NCI-H345 treated with DMSO at 0.1 percent for 48 hours (cell line): Measurements from ENCODE around the gene TDRD6.
"Not testable (repeated sequence)": the region's sequence is repeated elsewhere in the genome, so short reads cannot be mapped to it uniquely, and the experiment has no call there.

Experiments
- DNase-seq: peaks from one replicate; lab custom pipeline; 2025; ENCODE audit not compliant: unreplicated experiment; lab: John Stamatoyannopoulos, UW

TDRD6 gene, protein sequence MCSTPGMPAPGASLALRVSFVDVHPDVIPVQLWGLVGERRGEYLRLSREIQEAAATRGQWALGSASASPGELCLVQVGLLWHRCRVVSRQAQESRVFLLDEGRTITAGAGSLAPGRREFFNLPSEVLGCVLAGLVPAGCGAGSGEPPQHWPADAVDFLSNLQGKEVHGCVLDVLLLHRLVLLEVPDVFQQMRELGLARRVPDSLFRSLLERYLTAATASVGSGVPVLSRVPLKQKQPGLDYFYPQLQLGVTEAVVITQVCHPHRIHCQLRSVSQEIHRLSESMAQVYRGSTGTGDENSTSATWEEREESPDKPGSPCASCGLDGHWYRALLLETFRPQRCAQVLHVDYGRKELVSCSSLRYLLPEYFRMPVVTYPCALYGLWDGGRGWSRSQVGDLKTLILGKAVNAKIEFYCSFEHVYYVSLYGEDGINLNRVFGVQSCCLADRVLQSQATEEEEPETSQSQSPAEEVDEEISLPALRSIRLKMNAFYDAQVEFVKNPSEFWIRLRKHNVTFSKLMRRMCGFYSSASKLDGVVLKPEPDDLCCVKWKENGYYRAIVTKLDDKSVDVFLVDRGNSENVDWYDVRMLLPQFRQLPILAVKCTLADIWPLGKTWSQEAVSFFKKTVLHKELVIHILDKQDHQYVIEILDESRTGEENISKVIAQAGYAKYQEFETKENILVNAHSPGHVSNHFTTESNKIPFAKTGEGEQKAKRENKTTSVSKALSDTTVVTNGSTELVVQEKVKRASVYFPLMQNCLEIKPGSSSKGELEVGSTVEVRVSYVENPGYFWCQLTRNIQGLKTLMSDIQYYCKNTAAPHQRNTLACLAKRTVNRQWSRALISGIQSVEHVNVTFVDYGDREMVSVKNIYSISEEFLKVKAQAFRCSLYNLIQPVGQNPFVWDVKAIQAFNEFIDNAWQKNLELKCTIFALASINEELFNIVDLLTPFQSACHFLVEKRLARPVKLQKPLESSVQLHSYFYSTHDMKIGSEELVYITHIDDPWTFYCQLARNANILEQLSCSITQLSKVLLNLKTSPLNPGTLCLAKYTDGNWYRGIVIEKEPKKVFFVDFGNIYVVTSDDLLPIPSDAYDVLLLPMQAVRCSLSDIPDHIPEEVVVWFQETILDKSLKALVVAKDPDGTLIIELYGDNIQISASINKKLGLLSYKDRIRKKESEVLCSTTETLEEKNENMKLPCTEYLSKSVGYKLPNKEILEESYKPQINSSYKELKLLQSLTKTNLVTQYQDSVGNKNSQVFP (N-terminal part only)

GRCh38 chr6:46687619-46688097 lies at the start of gene TDRD6:
TSS of gene TDRD6 (plus strand) at chr6:46687885. CDS start at chr6:46688129, 244 bp downstream.
- DNase-seq: no peak

- no peak for DNase-seq
These were observed 49.8 kb upstream of the TDRD6 start for GRCh38 chr6:46637933-46638332.

DNA sequence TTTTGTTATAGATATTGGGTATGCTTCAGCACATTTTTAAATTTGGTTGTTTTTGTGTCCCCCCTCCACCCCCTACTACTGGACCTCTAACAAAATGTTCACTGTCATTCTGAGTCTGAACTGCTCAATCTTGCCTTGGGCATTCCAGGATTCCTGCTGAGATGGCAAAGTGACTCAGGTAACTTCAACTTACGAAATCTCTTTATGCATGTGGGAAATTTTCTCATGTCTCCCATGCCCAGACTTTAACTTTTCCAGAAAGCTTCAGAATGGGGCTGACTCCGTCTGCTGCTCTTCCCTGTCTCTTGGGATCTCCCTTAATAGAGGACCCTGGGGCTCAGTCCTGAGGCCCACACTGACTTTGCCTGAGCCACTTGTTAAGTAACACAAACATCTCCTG lies 49.0 kb upstream of the TDRD6 start:
- no peak for DNase-seq

DNA sequence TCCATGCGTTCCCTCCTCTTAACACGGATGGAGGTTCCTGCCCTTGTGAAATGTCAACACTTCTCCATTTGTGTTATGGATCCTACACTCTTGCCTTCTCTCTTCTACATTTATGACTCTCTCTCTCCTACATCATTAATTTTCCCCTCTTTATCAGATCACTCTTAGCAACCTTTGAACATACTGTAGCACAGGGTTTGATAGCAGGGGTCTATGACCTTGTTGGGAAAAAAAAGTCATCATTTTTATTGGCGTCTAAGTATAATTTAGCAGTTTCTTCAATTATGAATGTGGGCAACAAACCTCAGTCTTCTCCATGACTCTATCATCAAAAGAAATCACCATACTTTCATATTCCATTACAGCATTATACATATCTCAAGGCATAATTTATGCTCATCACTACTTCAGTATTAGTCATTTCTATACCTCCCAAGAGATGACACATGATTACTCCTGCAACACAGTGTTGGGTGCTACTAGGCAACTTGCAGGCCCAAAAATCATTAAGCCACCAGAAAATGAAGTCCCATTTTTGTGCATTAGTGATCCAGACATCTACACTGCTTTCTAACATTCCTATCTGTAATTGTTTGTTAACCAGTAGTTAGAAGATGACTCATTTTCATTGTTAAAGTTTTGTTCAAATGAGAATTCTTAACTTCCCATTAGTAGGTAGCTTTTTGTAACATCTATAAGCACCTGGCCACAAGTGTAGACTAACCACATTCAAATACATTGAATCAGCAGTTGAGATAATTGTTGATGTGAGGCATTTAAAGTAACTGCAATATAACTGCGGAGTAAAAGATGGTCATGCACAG lies 44.5 kb upstream of the TDRD6 start:
- DNase-seq: no peak

- DNase-seq: no peak
These were observed 42.4 kb upstream of the TDRD6 start for GRCh38 chr6:46645265-46645664.

- not testable (repeated sequence) for DNase-seq
These were observed 39.6 kb upstream of the TDRD6 start for GRCh38 chr6:46648108-46648507.

DNA sequence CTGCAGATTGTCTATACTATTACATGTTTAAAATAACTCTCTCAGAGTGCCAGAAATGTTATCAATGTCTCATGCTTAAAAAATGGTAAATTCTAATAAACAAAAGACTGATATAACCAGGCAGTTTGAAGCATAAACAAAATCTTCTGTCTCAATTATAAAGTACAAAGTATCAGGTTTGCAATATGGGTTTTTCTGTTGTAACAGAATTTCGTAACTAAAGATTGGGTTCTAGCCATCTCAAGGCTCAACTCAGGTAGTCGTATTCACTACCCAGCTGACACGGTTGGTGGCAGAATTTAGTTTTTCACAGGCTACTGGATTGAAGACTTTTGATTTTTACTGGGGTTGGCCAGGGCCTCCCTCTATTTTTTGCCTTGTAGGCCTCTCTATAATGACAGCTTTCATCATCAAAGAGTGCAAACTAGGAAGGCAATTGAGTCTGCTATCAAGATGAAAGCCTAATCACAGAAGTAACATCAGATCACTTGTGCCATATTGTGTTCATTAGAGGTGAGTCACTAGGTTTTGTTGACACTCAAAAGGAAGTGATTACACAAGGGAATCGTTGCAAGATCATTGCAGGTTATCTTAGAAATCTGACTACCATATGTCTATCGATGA lies 38.7 kb upstream of the TDRD6 start:
- DNase-seq: no peak

- DNase-seq: no peak
These were observed 36.7 kb upstream of the TDRD6 start for GRCh38 chr6:46651006-46651405.

DNA sequence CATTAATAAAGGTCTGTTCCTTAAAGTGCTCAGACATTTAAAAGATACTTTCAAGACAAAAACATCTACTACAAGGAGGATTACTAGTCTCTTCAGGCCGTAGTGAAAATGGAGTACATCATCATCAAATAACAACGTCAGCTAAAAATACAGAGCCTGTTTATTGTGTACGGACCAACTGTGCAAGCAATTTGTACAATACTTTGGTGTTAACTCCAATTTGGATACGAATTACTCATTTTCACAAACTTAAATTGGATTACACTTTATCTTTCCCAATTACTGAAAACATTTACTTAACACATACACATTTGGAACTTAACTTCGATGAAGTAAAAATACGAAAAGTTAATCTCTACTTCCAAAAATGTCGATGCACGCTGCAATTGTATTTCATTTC lies 35.9 kb upstream of the TDRD6 start:
- DNase-seq: peak; percentile 9

DNA sequence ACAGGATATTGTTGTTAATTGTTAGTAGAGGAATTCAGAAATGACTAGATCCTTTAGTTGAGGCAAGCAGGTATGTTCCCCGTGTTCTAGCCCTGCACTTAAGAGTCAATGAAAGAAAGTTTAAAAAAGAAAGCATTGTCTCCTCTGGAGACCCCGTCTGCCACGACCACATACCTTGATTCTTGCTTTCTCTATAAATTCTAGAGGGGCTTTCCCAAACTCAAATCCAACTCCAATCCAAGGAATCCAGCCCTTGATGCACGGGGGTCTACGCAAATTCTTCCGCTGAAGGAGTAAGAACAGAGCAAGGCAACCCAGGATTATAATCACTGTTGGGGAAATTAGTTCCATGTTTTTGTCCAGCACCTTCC lies 35.5 kb upstream of the TDRD6 start:
- no peak for DNase-seq

DNA sequence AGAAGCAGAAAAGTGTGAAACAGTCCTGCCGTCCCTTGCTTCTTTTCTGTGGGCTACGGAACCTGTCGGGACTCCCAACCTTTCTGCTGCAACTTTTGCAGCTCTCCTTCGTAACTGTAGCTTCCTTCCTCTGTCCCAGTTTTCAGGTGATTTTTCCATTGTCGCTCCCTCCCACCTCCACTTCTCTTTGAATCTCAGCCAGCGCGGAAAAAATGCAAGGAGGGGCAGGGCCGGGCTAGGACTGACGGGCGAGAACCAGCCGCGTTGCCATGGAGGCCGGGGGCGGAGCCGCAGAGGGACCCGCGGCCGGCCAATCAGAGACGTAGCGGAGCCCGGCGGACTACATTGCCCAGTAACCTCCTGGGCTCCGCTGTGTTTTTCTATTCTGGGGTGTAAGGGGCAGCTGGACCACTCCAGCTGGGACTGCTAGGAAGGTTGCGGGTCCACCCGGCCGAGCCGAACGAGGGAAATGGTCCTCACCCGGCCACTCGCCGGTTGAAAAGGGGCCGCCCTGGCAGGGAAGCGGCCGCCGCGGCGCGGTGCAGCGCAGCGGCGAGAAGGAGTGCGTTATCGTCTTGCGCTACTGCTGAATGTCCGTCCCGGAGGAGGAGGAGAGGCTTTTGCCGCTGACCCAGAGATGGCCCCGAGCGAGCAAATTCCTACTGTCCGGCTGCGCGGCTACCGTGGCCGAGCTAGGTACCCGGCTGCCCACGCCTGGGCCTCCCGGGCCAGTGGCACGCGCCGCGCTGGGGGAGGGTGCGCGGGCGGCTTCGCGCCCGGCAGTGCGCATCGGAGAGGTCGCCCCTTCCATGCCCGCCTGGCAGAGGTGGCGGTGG lies 34.9 kb upstream of the TDRD6 start, which contains the start of the genes CYP39A1 and SLC25A27:
Gene CYP39A1 (minus strand): TSS at position 216 of the 836 bp plus-strand sequence. CDS start 236 bp downstream, outside the sequence.
Gene SLC25A27 (plus strand): TSS at position 373 of the 836 bp plus-strand sequence. CDS start 218 bp downstream, at position 591.
- peak; percentile 85 for DNase-seq

DNA sequence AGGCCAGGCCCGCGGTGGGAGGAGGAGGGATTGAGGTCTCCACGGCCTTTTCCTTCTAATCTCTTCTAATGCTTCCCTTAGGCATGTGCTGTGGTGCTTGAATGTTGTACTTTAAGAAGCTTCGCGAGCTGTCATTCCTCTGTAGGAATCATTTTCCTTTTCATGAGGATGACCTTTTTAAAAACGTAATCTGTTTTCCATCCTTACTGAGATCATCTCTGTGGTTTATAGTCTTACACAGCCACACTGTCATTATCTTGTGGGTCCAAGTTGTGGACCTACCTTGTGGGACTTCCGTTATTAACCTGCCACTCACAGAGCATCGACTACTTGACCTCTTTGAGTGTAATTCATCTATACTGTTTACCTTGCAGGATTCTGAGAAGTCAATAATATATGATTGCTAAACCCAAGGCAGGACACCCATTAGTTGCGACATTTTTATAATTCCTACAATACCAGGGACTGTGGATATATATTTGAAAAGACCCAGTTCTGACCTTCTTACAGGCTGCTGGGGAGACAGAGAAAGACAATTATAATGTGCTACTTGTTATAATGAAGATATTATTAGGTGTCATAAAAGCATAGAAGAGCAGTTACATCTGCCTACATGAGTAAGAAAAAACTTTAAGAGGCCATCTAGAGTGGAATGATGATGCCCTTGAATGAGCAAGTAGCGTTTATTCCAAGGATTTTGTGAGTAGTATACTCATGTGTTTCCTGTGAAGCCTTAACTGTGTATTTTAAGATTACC lies 34.1 kb upstream of the TDRD6 start:
- DNase-seq: no peak

GRCh38 chr6:46655803-46656202 lies 31.9 kb upstream of the TDRD6 start:
- no peak for DNase-seq

DNA sequence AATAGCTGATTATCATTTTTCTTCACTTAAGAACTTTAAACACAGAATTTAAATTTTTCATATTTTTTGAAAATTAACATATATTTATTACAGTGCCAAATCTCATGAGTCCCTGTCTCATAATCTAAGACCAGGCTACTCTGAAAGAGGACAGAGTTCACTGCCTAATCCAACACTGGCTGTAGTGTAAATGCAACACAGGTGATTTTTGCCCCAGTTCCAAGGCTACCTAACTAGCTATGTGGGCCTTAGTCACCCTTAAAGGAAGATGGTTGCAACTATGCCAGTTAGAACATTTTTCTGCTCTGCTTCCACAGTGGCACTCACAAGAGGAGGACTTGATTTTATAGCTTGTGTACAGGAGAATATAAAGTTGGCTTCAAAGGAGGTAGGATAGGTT lies 30.0 kb upstream of the TDRD6 start:
- DNase-seq: no peak

GRCh38 chr6:46661483-46661882 lies 26.2 kb upstream of the TDRD6 start:
- no peak for DNase-seq

DNA sequence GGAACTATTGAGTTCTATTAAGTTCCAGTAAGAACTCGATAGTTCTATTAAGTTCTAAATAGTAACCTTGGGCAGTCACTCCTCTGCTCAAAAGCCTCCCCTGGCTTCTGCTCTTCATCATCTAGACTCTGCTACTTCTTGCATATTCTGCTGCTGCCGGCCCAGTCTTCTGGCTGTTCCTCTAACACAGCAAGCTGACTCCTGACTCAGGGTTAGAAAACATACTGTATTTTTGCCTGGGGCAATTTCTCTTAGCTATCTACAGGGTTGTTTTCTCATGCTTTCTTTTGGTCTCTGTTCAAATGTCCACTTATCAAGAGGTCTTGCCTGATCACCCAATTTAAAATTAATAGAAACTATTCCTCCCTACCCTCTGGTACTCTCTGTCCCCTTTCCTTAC lies 20.3 kb upstream of the TDRD6 start:
- no peak for DNase-seq

DNA sequence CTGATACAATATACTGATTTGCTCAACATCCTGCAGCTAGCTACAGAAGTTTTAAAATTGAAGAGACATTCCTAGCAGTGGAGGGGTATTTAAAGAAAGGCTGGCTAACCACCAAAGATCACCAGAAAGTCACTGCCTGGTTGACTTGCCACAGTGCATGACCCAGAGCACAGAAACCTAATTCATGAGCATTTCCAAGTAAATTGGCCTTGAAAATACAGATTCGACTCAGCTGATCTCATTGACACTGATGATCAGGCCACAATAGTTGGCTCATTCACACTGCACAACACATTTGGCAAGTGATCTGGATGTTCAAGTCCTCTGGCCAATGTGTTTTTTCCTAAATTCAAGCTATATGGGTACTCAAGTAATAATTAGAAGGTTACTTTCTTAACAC lies 13.3 kb upstream of the TDRD6 start:
- no peak for DNase-seq
